ENCODE results near the gene PTPRC.
"Not testable (repeated sequence)": the region's sequence is repeated elsewhere in the genome, so short reads cannot be mapped to it uniquely, and the experiment has no call there.

Gene PTPRC, protein sequence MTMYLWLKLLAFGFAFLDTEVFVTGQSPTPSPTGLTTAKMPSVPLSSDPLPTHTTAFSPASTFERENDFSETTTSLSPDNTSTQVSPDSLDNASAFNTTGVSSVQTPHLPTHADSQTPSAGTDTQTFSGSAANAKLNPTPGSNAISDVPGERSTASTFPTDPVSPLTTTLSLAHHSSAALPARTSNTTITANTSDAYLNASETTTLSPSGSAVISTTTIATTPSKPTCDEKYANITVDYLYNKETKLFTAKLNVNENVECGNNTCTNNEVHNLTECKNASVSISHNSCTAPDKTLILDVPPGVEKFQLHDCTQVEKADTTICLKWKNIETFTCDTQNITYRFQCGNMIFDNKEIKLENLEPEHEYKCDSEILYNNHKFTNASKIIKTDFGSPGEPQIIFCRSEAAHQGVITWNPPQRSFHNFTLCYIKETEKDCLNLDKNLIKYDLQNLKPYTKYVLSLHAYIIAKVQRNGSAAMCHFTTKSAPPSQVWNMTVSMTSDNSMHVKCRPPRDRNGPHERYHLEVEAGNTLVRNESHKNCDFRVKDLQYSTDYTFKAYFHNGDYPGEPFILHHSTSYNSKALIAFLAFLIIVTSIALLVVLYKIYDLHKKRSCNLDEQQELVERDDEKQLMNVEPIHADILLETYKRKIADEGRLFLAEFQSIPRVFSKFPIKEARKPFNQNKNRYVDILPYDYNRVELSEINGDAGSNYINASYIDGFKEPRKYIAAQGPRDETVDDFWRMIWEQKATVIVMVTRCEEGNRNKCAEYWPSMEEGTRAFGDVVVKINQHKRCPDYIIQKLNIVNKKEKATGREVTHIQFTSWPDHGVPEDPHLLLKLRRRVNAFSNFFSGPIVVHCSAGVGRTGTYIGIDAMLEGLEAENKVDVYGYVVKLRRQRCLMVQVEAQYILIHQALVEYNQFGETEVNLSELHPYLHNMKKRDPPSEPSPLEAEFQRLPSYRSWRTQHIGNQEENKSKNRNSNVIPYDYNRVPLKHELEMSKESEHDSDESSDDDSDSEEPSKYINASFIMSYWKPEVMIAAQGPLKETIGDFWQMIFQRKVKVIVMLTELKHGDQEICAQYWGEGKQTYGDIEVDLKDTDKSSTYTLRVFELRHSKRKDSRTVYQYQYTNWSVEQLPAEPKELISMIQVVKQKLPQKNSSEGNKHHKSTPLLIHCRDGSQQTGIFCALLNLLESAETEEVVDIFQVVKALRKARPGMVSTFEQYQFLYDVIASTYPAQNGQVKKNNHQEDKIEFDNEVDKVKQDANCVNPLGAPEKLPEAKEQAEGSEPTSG (N-terminal part only)

DNA sequence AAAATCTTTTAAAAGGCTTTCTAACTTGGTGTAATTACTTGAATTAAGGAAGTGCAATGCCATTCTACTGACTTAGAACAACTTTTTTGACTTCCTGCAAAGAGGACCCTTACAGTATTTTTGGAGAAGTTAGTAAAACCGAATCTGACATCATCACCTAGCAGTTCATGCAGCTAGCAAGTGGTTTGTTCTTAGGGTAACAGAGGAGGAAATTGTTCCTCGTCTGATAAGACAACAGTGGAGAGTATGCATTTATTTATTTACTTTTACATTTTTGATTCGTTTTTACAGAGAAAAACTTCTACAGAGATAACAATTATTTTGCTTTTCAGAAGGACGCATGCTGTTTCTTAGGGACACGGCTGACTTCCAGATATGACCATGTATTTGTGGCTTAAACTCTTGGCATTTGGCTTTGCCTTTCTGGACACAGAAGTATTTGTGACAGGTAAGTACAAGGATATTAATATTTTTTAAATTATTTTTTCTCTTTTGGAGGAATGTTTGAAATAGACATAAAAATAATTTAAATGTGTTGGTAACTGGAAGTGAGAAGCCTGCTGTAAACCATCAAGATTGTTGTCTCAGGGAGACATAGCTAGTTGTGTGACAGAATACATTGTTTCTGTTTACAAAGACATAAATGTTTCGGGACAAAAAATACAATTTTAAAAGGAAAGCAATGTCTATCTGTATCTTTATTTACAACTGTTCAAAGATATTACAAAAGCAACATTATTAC, at the start of gene PTPRC:
Gene PTPRC (plus strand): TSS at position 147 of the 742 bp plus-strand sequence. CDS start 229 bp downstream, at position 376.
- no peak for DNase-seq (ENCODE audit: low read depth, low spot score)

DNA sequence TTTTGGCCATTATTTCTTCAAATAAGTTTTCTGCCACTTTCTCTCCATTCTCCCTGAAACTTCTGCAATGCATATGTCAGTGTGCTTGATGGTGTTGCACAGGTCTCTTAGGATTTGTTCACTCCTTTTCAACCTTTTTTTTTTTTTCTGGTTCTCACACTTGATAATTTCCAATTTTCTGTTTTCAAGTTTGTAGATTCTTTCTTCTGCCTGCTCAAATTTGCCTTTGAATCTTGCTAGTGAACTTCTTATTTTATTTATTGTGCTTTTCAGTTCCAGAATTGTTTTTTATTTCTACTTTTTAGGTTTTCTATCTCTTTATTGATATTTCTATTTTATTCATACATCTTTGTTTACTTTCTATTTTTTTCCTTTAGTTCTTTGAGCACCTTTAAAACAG, 48.4 kb upstream of the PTPRC start:
- DNase-seq (ENCODE audit: low read depth, low spot score), result no peak

DNA sequence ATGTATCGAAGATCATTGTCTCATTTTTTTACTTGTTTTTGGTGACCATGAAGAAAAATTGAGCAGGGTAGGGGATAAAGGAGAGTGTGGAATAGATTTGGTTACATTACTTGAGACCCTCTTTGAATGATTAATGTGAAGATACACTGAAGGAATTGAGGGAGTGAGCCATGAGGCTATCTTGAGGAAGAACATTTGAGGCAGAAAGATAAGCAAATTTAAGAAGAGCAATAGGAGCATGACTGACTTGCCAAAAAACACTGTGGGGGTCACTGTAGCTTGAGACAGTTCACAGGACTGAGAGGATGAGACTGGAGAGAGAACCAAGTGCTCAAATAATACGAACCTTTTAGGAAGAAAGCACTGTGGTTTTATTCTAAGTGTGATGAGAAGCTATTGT, 43.1 kb upstream of the PTPRC start:
- DNase-seq (ENCODE audit: low read depth, low spot score), result peak; percentile 10

DNA sequence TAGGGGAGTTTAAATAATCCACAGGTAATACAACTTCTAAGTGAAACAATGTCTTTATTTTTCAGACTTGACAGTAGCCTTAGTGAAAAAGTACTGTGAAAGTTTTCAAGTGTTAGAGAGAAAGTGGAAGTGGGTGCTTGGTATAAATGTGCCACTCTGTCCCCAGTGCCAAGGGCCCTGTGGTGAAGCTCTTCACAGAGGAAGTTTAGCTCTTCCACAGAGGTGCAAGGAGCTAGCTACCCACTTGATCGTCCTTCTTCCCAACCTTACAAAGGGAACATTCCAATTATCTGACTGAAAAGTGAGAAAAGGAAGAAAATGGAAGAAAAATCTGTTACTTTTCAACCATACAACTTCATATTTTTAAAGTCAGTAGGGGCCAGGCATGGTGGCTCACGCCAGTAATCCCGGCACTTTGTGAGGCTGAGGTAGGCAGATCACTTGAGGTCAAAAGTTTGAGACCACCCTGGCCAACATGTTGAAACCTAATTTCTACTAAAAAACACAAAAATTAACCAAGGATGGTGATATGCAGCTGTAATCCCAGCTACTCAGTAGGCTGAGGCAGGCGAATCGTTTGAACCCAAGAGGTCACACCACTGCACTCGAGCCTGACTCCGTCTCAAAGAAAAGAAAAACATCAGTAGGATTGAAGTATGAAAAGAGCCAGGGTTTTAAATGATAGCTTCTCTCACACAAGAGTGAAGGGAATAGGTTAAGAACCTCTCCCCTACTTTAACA, 41.0 kb upstream of the PTPRC start:
- no peak for DNase-seq (ENCODE audit: low read depth, low spot score)

DNA sequence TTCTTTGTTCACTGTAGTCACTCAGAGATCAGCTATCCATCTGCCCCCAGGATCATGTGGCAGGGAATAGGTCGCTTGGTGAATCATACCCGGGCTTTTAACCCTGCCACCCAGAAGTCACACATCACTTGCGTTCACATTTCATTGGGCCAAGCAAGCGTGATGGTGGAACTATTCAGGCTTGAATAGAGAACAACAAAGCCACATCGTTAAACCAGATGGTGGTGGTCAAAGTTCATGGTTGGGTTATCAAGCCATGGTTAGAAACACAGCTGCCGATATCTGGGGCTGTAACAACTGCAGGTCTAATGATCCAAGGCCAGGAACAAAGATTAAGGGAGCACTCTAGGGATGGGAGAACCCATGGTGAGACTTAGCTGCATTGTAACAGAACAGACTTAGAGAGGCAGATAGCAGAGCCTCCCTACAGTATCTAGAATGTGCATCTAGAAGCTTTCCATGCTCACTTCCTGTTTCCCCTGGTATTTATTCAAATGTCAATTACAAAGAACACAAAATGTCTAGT, 40.0 kb upstream of the PTPRC start:
- no peak for DNase-seq (ENCODE audit: low read depth, low spot score)

DNA sequence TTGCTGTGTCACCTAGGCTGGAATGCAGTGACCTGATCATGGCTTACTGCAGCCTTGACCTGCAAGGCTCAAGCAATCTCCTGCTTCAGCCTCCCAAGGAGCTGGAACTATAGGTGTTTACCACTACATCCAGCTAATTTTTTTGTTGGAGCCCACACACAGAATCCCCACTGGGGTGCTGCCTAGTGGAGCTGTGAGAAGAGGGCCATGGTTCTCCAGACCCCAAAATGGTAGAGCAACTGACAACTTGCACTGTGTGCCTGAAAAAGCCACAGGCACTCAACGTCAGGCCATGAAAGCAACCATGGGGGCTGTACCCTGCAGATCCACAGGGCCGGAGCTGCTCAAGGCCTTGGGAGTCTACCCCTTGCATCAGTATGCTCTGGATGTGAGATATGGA, 39.1 kb upstream of the PTPRC start:
- no peak for DNase-seq (ENCODE audit: low read depth, low spot score)

DNA sequence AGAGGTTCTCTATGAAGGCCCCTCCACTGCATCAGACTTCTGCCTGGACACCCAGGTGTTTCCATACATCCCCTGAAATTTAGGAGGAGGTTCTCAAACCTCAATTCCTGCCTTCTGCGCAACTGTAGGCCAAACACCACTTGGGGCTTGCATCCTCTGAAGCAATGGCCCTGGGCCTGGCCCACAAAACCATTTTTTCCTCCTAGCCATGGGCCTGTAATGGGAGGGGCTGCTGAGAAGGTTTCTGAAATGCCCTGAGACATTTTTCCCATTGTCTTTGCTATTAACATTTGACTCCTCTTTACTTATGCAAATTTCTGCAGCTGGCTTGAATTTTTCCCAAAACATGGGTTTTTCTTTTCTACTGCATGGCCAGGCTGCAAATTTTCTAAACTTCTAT, 37.9 kb upstream of the PTPRC start:
- DNase-seq (ENCODE audit: low read depth, low spot score), result no peak

DNA sequence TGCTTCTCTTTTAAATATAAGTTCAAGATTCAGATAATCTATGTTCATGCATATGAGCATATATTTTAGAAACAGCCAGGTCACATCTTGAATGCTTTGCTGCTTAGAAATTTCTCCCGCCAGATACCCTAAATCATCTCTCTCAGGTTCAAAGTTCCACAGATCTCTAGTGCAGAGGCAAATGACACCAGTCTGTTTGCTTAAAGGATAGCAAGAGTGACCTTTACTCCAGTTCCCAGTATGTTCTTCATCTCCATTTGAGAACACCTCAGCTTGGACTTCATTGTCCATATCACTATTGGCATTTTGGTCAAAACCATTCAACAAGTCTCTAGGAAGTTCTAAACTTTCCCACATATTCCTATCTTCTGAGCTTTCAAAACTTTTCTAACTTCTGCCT, 37.5 kb upstream of the PTPRC start:
- not testable (repeated sequence) for DNase-seq (ENCODE audit: low read depth, low spot score)

DNA sequence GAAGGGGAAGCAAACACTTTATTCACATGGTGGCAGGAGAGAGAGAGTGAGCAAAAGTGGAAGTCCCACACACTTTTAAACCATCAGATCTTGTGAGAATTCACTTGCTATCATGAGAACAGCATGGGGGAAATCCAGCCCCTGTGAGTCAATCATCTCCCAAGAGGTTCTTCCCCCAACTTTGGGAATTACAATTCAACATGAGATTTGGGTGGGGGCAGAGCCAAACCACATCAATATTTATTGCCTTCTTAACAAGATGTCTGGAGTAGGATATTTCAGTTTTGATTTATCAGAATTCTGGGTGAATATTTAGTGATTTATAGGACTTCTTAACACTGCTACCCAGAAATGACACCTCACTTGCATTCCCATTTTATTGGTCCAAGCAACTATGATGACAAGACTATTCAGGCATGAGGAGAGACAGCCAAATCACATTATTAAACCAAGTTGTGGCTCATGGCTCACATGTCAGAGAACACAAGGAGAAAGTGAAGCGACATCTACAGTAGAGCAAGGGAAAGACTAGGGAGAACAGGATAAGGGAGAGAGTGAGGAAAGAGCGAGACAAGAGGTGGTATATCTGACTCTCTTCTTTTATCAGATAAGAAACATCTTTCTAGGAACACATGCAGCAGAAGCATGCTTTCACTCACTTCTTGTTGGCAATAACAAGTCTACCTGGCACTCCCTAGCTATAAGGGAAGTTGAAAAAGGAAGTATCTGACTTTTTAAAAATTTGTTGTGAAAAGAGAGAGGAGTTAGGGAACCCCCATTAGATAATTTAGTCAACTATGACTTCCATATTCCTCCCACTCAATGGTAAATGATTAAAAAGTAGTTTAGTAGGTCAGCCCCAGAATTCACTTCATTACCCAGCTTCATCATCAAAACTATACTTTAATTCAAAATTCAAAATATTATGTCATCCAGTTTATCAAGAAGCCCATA, 36.6 kb upstream of the PTPRC start:
- DNase-seq (ENCODE audit: low read depth, low spot score), result no peak

DNA sequence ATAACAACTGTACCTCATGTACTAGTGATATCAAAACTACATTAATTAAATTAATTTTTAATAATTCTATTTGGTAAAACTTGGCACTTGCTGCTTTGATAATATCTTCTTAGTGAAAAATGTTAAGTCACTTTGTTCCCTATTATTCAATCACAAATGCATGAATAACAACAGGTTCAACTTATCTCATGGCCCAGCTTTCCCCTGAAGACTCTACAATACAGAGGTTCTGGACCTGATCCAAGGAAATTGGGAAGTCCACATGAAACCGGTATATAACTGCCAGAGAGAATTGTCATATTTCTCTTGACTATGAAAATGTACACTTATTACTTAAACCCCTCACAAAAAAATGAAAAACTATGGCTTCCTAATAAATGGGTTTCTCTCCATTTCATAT, 33.9 kb upstream of the PTPRC start:
- no peak for DNase-seq (ENCODE audit: low read depth, low spot score)

DNA sequence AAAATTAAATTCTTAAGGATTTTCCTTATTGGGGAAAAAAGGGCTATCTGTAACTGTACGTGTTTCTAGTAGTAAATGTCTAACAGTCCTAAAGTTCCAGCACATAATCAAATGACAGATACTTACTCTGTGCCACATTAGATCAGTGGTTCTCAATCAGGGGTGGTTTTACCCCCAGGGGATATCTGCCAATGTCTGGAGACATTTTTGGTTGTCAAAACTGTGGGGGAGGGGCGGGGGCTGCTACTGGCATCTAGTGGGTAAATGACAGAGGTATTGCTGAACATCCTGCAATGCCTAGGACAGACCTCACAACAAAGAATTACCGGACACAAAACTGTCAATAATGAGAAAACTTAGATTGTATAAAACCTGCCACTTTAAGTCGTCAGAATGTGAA, 33.4 kb upstream of the PTPRC start:
- no peak for DNase-seq (ENCODE audit: low read depth, low spot score)

DNA sequence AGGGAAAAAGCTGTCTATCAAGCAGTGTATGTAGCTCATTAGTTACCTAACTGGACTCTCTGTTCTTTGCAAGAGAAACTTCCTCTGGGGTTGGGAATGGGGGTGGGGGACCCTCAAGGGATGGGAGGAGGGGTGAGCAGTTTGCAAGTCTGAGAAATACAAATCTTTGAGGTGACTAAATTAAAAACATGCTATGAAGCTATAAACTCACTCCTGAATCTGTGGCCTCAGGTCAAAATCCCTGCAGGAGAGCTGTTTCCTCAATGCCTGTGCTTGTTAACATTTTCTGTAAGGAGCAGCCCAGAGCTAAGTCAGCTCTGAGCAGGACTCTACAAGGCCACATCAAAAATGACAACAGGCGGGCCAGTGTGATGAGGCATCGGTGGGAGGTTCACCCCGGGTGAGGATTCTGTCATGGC, 32.8 kb upstream of the PTPRC start:
- DNase-seq (ENCODE audit: low read depth, low spot score), result peak; percentile 44

DNA sequence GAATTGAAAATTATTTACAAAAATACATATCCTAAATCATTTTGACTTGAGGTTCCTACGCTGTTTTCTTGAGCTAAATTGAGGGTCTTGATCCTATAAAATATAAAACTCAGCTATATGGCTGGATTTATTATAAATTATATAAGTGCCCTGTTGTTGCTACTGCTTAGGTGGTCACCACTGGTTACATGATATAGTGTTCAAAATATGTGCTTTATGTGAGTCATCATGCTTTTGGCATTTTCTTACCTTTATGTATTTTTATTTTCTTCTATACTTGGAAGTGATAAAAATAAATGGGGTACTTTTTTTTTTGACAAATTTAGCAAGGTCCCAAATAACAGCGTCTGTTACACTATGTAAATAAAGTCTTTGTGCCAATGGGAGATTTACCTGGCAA, 31.1 kb upstream of the PTPRC start:
- no peak for DNase-seq (ENCODE audit: low read depth, low spot score)

DNA sequence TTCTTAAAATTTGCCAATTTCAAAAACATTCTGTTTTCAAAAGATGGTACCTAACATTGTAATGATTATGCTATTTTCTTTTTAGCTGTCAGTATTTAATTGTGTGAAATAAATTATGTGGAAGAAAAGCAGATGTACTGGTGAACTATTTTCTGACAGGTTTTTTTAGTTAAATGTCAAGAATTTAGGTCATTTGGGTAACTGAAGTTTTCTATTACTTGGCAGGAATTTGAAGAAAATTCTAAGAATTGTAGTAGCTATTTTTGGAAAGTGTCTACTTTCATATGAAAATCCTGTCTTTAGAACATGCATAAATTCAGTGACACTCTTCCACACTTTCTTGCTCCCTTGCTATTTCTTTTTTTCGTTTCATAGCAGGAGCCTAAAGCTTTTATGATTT, 28.5 kb upstream of the PTPRC start:
- DNase-seq (ENCODE audit: low read depth, low spot score), result no peak

DNA sequence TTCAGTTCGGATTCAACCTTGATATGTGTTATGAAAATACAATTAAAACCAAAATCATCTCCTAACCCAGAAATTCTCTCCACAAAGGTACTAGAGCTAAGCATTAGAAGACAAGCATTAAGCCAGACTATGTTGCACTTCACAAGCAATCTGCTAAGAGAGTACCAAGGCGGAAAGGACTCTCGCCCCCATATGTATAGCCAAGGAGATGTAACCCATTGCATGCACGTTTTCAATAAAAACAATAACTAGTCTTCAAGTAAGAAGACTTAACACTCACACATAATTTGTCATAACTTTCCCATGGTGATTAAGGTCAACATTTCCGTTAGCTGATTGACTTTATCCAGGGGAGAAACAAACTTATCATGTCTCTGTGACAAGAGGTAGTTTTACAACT, 27.6 kb upstream of the PTPRC start:
- DNase-seq (ENCODE audit: low read depth, low spot score), result no peak

DNA sequence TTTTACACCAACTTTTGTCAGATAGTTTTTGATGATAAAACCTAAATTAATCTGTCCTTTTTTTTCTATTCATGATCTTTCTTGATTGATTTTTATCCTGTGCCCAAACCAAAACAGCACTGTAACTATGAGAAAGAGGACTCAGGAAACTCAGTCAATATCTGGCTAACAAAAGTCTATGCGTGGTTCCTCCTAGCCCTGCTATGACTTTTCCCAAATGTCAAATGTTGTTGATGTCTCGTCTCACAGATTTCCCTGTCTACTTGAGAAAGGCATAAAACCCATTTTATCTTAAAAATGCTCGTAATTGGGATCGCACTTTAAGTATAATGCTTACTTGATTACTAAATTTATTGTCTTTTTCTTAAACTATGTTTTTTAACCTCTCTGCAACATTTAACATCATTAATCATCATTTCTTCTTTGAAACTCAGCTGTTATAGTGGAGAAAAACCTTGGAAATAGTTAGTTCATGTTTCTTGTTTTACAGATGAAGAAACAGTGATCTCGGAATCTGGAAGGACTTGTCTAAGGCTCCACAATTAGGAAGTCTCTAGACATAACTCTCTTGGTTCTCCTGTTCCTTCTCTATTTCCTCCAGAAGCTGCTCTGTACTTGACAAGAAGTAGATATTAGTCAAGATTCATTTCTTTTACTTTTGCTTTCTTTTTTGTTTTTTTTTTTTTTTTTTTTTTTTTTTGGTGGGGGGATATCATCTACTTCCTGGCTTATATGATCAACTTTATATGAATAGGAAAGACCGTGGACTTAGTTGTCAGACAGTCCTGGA, 26.2 kb upstream of the PTPRC start:
- no peak for DNase-seq (ENCODE audit: low read depth, low spot score)

DNA sequence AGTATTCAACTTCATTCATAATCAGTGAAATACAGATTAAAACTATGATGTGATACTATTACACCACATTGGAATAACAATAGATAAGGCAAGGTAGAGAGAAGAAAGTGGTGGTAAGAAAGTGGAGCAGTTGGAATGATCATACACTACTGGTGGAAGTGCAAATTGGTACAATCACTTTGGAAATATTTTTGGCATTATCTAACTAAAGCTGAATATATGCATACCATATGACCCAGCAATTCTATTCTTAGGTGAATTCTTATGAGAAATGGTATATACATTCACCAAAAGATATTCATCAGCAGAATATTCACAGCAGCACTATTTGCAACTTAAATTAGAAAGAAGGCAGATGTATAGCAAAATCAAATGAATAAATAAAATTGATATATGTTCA, 21.4 kb upstream of the PTPRC start:
- DNase-seq (ENCODE audit: low read depth, low spot score), result no peak

DNA sequence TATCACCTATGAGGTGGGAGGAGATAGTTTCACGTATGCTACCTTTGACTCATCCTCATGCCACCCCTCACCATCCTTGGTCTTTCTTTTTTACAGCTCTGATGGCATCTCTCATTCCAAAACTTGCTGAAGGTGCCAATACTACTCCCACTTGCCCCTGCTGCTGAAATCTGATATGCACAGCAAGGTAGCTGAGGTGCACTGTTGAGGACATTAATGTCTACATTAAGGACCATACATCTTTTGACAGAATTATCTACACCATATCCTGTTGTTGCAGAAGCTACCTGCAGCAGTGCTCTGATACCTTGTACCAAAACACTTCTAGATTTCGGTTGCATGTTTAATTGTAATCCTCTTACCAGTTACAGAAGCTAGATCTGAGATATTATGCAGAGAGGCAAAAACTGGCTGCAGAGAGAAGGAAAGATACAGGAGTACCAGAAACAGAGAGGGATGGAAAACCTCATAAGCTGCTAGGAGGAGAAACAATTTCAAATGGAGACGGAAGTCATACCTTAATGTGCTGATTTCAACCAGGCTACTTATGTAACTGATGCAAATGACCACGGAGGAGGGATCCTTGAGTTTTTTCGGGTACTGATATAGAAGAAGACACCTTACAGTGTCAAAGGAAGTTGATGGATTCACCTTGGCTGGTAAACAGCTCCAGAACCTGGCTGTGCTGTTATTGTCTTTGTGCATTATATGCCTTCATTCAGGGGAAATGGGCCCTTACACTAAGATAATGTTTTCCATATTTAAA, 19.3 kb upstream of the PTPRC start:
- DNase-seq (ENCODE audit: low read depth, low spot score), result no peak

Measured in smooth muscle cell of the brain vasculature (primary cell).